T-helper 1 cell treated with Interleukin-12 subunit alpha and Interleukin-12 subunit beta and Interleukin-4 antibody, amounts not matched to agents 30 ng/mL and 1 ng/mL, for 36 hours (primary cell): ENCODE results near the gene NPR1. TPM values are rescaled to one million over a fixed set of nuclear protein-coding genes. Genes with fewer than 3 reads are reported as not detected.
"Not testable (repeated sequence)": the region's sequence is repeated elsewhere in the genome, so short reads cannot be mapped to it uniquely, and the experiment has no call there.

Experiments used
- intact Hi-C: fragments of 100-400 bp; cut with micrococcal nuclease; formaldehyde crosslinking; loops from one replicate; pipeline ENCODE4 v1.15.1; 2024
- total RNA-seq: library from RNA; stranded (reverse); gene quantifications from 2 replicates; pipeline ENCODE4 v1.2.3, GENCODE V29; 2022

NPR1 gene
- total RNA-seq, 1 donor from 2014 or later = not detected

DNA sequence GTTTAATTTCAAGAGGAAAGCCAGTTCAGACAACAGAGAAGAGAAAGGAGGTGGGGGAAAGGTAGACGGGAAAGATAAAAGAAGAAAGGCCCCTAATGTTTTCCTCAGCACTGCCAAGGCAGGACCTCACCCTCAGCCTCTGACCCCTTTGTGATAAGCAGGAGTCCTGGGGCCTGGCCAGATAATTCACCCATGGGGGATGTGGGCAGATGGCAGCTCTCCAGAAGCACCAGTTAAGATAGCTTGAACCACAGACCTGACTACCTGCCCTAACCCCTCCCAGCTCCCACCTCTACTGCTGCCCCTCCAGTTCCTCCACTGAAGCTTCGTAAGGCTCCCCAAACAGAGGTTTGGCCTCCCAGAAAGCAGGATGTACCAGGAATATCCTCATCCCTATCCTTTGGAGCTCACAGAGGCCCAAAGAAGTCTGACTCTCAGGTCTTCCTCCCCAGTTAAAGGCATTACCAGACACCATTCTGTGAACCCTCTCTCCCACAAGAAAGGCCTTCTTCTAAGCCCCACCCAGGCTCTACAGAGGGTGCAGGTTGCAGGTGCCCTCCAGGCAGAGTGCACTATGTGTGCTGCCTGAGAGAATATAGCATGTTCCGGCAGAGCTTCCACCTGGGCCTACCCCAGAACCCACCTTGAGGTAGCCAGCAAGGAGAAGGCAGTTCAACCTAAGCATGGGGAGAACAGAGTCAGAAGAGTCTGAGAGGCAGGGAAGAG, 29.2 kb upstream of the NPR1 start:
- intact Hi-C loops = no loop called here

DNA sequence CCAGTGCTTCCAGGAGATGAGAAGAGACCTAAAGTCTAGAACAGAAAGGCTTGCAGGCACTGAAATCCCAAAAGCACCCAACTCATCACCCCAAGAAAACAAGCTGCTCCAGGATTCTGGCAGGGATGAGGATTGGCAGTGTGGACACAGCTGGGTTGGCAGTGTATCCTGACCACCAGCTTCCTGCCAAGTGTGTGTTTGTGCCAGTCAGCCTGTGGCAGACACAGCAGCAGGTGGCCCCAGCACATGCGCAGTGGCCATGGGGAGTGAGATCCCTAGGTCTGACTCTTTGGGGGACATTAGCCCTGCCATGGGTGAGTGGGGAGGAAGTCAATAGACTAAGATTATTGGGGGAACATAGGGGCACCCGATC, 28.6 kb upstream of the NPR1 start:
- intact Hi-C loops = no loop called here

- intact Hi-C loops = no loop called here
These were observed 26.7 kb upstream of the NPR1 start for GRCh38 chr1:153651771-153652170.

- intact Hi-C loops = no loop called here
These were observed 25.5 kb upstream of the NPR1 start for GRCh38 chr1:153652805-153653500.

- intact Hi-C loops = loop anchor here (5.0 kb wide), 2 partner anchors 267 to 302 kb away; partner anchors contain the start of genes CRTC2 and GATAD2B
These were observed 23.2 kb upstream of the NPR1 start for GRCh38 chr1:153655333-153655732.

DNA sequence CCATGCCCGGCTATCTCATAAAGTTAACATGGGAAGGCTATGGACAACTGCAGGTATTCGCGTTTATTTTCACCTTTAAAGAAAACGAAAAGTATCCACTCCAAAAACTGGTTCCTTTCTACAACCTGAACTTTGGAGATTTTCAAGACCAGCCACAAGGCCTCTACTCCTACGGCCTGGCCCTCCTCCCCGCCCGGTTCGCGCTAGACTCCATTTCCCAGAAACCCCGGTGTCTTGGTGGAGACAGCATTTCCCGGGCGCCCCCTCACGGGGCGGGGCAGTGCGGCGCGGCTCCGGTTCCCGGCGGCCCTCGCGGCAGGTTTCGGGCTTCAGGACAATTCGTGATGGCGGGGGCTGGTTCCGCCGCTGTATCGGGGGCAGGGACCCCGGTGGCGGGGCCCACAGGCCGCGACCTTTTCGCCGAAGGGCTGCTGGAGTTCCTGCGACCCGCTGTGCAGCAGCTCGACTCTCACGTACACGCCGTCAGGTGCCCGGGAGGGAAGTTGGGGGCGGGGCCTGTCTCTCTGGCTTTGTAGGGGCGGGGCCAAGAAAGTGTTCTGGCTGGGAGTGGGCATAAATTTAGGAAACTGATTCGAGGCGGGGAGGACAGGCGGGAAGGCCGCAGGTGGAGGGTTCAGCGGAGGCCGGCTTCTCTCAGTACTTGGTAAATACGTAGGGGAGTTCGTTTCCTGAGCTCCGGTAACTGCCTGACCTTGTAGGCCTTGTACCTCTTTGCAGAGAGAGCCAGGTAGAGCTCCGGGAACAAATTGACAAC, 19.9 kb upstream of the NPR1 start, which contains the start of gene SNAPIN:
Gene SNAPIN, plus strand, starts transcription at position 304 of the 775 bp plus-strand sequence. Its CDS starts 41 bp downstream, at position 345.
- intact Hi-C loops = loop anchor here (1.0 to 5.0 kb wide), 6 partner anchors 13 to 332 kb away; partner anchors contain the start of genes CHTOP, CRTC2, GATAD2B and RPS27

DNA sequence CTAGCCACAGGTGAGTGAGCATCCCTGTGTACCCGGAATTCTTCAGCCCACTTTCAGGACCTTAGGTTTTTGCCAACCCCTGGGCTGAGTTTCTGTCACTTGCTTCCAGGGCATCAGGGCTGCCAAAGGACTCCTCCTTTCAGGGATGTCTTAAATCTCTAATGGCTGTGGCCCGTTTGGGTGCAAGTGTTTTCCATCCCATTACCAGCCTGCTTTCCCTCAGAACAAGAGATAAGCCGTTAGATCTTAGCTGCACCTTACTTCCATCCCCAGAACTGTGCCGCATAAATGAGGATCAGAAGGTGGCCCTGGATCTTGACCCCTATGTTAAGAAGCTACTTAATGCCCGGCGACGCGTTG, 19.3 kb upstream of the NPR1 start:
- intact Hi-C loops = loop anchor here (5.0 kb wide), 2 partner anchors 263 to 298 kb away; partner anchors contain the start of genes CRTC2 and GATAD2B

- intact Hi-C loops = loop anchor here (5.0 kb wide), 2 partner anchors 263 to 298 kb away; partner anchors contain the start of genes CRTC2 and GATAD2B
These were observed 18.8 kb upstream of the NPR1 start for GRCh38 chr1:153659656-153660055.

DNA sequence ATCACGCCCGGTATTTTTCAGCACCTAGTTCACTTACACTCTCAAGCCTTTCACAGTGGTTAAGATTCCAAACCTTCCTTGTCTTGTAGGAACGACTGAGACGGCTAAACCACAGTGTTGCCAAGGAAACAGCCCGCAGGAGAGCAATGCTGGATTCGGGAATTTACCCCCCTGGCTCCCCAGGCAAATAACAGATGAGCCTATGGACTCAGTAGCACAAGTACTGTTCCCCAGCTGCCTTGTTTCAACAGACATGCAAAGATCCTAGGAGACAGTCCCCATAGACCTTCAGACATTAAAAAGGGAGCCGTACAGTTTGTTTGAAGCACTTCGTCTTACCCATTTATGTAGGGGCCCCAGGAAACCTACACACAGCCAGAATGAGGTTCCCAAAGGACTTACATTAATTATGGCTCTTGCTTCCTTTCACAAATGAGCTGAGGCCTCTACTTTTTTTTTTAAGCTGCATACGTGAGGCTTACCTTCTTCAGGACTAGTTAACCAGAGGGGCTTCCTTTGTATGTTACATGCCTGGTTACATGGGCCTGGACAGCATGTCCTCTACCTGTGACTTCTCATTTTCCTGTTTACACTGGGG, 17.3 kb upstream of the NPR1 start:
- intact Hi-C loops = no loop called here

- intact Hi-C loops = no loop called here
These were observed 16.2 kb upstream of the NPR1 start for GRCh38 chr1:153662269-153662668.

- intact Hi-C loops = no loop called here
These were observed 15.3 kb upstream of the NPR1 start for GRCh38 chr1:153663211-153663610.

- intact Hi-C loops = no loop called here
These were observed 11.0 kb upstream of the NPR1 start for GRCh38 chr1:153667439-153667838.

GRCh38 chr1:153668672-153669071, 9.8 kb upstream of the NPR1 start:
- intact Hi-C loops = not testable (repeated sequence)

GRCh38 chr1:153669606-153670005, 8.9 kb upstream of the NPR1 start:
- intact Hi-C loops = loop anchor here (2.0 to 5.0 kb wide), 4 partner anchors 159 to 658 kb away; partner anchors contain the start of genes ATP8B2 and UBAP2L

GRCh38 chr1:153670257-153670858, 8.1 kb upstream of the NPR1 start:
- intact Hi-C loops = loop anchor here (2.0 to 5.0 kb wide), 4 partner anchors 160 to 657 kb away; partner anchors contain the start of genes ATP8B2 and UBAP2L

DNA sequence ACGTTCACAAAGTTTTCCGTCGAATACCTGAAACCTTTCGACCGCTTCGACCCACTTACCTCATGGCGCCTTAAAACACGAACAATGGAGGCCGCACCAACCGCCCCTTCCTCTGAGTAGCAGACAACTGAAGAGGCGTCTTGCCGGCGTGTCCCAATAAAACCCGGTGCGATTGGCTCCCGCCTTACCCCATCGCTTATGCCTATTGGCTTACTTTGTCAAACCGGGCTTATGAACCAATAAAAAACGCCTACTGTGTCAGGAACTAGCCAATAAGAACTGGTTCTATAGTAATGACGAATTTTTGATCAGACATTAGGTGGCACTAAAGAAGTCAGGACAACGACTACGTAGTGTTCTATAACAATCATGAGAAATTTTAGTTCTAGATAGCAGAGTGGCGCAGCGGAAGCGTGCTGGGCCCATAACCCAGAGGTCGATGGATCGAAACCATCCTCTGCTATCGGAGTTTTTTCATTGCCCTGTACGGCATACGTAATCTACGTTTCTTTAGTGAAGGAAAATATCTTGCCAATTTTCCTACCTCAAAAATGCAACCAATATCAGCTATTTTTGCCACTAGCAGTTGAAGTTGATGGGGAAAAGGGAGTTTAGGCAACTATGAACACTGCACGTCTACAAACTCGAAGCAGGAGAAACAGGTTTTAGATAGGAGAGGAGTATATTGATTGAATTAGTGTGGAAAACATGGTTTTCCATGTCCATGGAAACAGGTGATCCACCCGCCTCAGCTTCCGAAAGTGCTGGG, 7.4 kb upstream of the NPR1 start, which contains the start of gene ILF2:
Gene ILF2, minus strand, starts transcription at position 135 of the 769 bp plus-strand sequence. Its CDS starts 71 bp downstream, at position 64.
- intact Hi-C loops = loop anchor here (1.0 to 5.0 kb wide), 17 partner anchors 13 to 656 kb away; partner anchors contain the start of genes ATP8B2, CHTOP, CREB3L4 and HAX1

DNA sequence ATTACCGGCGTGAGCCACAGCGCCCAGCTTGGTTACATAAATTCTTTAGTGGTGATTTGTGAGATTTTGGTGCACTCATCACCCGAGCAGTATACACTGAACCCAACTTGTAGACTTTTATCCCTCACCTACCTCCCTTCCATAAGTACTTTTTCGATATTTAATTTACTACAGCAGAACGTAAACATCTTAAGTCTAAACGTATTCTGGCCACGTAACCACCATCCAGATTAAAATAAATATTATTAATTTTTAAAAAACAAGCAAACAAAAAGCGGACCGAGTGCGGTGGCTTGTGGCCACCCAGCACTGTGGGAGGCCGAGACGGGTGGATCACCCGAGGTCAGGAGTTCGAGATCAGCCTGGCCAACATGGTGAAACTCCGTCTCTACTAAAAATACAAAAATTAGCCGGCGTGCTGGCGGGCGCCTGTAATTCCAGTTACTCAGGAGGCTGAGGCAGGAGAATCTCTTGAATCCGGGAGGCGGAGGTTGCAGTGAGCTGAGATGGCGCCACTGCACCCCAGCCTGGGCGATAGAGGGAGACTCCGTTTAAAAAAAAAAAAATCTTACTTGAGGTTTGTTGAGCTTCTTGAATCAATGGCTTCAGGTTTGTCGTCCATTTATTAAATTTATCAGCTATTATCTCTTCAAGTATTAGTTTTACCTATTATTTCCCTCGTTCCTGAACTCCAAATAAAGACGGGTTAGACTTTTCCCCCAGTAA, 6.7 kb upstream of the NPR1 start:
- intact Hi-C loops = loop anchor here (1.0 to 5.0 kb wide), 17 partner anchors 13 to 656 kb away; partner anchors contain the start of genes ATP8B2, CHTOP, CREB3L4 and HAX1

DNA sequence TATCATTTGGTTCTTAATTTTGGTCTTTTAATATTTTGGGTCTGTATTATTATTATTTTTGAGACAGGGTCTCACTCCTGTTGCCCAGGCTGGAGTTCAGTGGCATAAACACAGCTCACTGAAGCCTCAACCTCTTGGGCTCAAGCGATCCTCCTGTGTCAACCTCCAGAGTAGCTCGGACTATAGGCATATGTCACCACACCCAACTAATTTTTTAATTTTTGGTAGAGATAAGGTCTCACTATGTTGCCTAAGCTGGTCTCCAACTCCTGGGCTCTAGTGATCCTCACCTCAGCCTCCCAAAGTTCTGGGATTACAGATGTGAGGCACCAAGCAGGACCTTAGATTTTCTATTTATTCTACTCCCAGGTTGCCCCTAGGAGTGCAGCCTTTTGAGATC, 5.0 kb upstream of the NPR1 start:
- intact Hi-C loops = loop anchor here (5.0 kb wide), 1 partner anchor 654 kb away; the partner anchor contains the start of gene ATP8B2
